HepG2 (cell line): ENCODE results near the gene EVL. TPM values are rescaled to one million over a fixed set of nuclear protein-coding genes. Genes with fewer than 3 reads are reported as not detected.

Experiments
- ATAC-seq: fragments of 200-7000 bp; cut with Tn5 transposase; 3 replicates; pipeline ENCODE4 v1.9.1; 2020; ENCODE audit warnings: mild to moderate bottlenecking, moderate library complexity
- BruUV-seq: library from RNA; stranded (reverse); fragments of 400-500 nt; replicated peaks from 2 replicates; lab custom pipeline; 2021; lab: Mats Ljungman, UMichigan
- CTCF ChIA-PET: fragments of 300-600 bp; formaldehyde crosslinking; extraction: SDS; loops from one replicate; lab custom pipeline; 2021; ENCODE audit warnings: low total read pairs, inconsistent platforms, low intra/inter-chr PET ratio; lab: Yijun Ruan, JAX
- POLR2A ChIA-PET: fragments of 350-600 bp; sonication (Branson Sonifier 250); formaldehyde crosslinking; loops from one replicate; lab custom pipeline; 2020; ENCODE audit warnings: antibody characterized with exemption, inconsistent platforms; lab: Yijun Ruan, JAX
- DNase-seq: peaks from one replicate; pipeline ENCODE4 v3.0.0-alpha.2; 2015; ENCODE audit warnings: low spot score
- FAIRE-seq: peaks from 3 replicates; lab custom pipeline; 2011; peaks lifted over from hg19 to GRCh38; lab: Jason Lieb, UNC
- H2AFZ ChIP-seq: one replicate; pipeline ENCODE4 v1.6.1; 2011; ENCODE audit warnings: low read length, inconsistent platforms
- H3K27ac ChIP-seq: fragments of 300-600 bp; 3 replicates; pipeline ENCODE4 v1.8.0; 2011; ENCODE audit warnings: mixed run types, mild to moderate bottlenecking, mixed read lengths, low read length, inconsistent platforms; ENCODE audit not compliant: insufficient read depth; ENCODE audit errors: extremely low read length
- H3K27me3 ChIP-seq, 2 experiments: fragments of 200-600 bp in 1 of 2; 2 replicates in 1 of 2; 3 replicates in 1 of 2; pipeline versions ENCODE4 v1.6.0 to v1.8.0; 2011; ENCODE audit warnings: low read length in 2 of 2, mild to moderate bottlenecking in 2 of 2, moderate library complexity in 2 of 2, inconsistent platforms in 1 of 2; ENCODE audit not compliant: insufficient read depth in 2 of 2, control insufficient read depth in 1 of 2
- H3K36me3 ChIP-seq, 2 experiments: fragments of 200-600 bp in 1 of 2; replicated peaks in 1 of 2; 2 replicates in 1 of 2; 3 replicates in 1 of 2; pipeline versions ENCODE4 v1.5.1 to v1.8.0; 2011; ENCODE audit warnings: low read length in 2 of 2, inconsistent platforms in 1 of 2; ENCODE audit not compliant: insufficient read depth in 2 of 2, control insufficient read depth in 1 of 2
- H3K4me1 ChIP-seq: 2 replicates; pipeline ENCODE4 v1.5.1; 2012; ENCODE audit warnings: low read length, inconsistent platforms; ENCODE audit not compliant: insufficient read depth
- H3K4me2 ChIP-seq: 2 replicates; pipeline ENCODE4 v1.6.0; 2011; ENCODE audit warnings: low read depth, low read length, inconsistent platforms
- H3K4me3 ChIP-seq, 3 experiments: fragments of 200-600 bp in 1 of 3; sonication (generic), shearing (Covaris generic) in 1 of 3; replicated peaks in 1 of 3; 2 replicates each; pipeline ENCODE4 v1.5.1; 2011 to 2016; ENCODE audit warnings: low read length in 3 of 3, inconsistent platforms in 2 of 3, low read depth in 2 of 3, mild to moderate bottlenecking in 2 of 3, control low read depth in 1 of 3, mixed read lengths in 1 of 3; ENCODE audit not compliant: insufficient read depth in 1 of 3
- H3K79me2 ChIP-seq: one replicate; pipeline ENCODE4 v1.6.1; 2011; ENCODE audit warnings: low read length, inconsistent platforms; ENCODE audit not compliant: insufficient read depth
- H3K9ac ChIP-seq: 2 replicates; pipeline ENCODE4 v1.6.0; 2011; ENCODE audit warnings: mild to moderate bottlenecking, low read depth, low read length, inconsistent platforms; ENCODE audit not compliant: insufficient read depth
- H3K9me3 ChIP-seq: 2 replicates; pipeline ENCODE4 v1.5.1; 2012; ENCODE audit warnings: mild to moderate bottlenecking, low read length
- H4K20me1 ChIP-seq: 2 replicates; pipeline ENCODE4 v1.6.0; 2011; ENCODE audit warnings: inconsistent platforms, mild to moderate bottlenecking, low read length, moderate library complexity; ENCODE audit not compliant: insufficient read depth
- ATAD3A ChIP-seq: sonication (generic); formaldehyde crosslinking; IDR thresholded peaks from 2 replicates; pipeline ENCODE4 v1.4.0; 2020; ENCODE audit warnings: missing genetic modification reagents
- ATF6 ChIP-seq: sonication (generic); formaldehyde crosslinking; conservative IDR thresholded peaks from 2 replicates; pipeline ENCODE4 v1.4.0; 2020; ENCODE audit warnings: missing genetic modification reagents
- ATM ChIP-seq: fragments of 450-650 bp; IDR thresholded peaks from 2 replicates; pipeline ENCODE4 v1.7.1; 2017; ENCODE audit warnings: mild to moderate bottlenecking, borderline replicate concordance
- CTCF ChIP-seq: sonication (generic); formaldehyde crosslinking; IDR thresholded peaks from 2 replicates; pipeline ENCODE4 v1.5.0; 2020; ENCODE audit warnings: mild to moderate bottlenecking, missing genetic modification reagents, moderate library complexity
- GPN1 ChIP-seq: sonication (generic); formaldehyde crosslinking; IDR thresholded peaks from 2 replicates; pipeline ENCODE4 v1.5.1; 2020; ENCODE audit warnings: missing genetic modification reagents, borderline replicate concordance
- HMGA1 ChIP-seq: sonication (generic); formaldehyde crosslinking; conservative IDR thresholded peaks from 2 replicates; pipeline ENCODE4 v1.4.0; 2020; ENCODE audit warnings: missing genetic modification reagents
- HNRNPK ChIP-seq: fragments of 200-400 bp; formaldehyde crosslinking; IDR thresholded peaks from 2 replicates; pipeline ENCODE4 v1.6.1; 2018; ENCODE audit warnings: low read length, low read depth, moderate library complexity, mild to moderate bottlenecking; ENCODE audit not compliant: poor library complexity, severe bottlenecking
- KMT2A ChIP-seq: sonication (generic); formaldehyde crosslinking; IDR thresholded peaks from 2 replicates; pipeline ENCODE4 v1.4.0; 2020; ENCODE audit warnings: missing genetic modification reagents
- RELA ChIP-seq: sonication (generic); formaldehyde crosslinking; IDR thresholded peaks from 2 replicates; pipeline ENCODE4 v1.4.0; 2020; ENCODE audit warnings: missing genetic modification reagents
- RFXAP ChIP-seq: sonication (generic); formaldehyde crosslinking; IDR thresholded peaks from 2 replicates; pipeline ENCODE4 v1.4.0; 2020; ENCODE audit warnings: missing genetic modification reagents, borderline replicate concordance
- SAP130 ChIP-seq: IDR thresholded peaks from 2 replicates; pipeline ENCODE4 v1.6.1; 2016; ENCODE audit warnings: low read depth
- SMARCE1 ChIP-seq: fragments of 450-650 bp; IDR thresholded peaks from 2 replicates; pipeline ENCODE4 v1.6.1; 2017; ENCODE audit warnings: borderline replicate concordance
- TAF1 ChIP-seq: sonication (generic); formaldehyde crosslinking; IDR thresholded peaks from 2 replicates; pipeline ENCODE4 v1.4.0; 2020; ENCODE audit warnings: missing genetic modification reagents
- ZMAT5 ChIP-seq: sonication (generic); formaldehyde crosslinking; IDR thresholded peaks from 2 replicates; pipeline ENCODE4 v1.5.0; 2020; ENCODE audit warnings: mild to moderate bottlenecking, low read depth, missing genetic modification reagents, borderline replicate concordance
- ZNF572 ChIP-seq: sonication (generic); formaldehyde crosslinking; IDR thresholded peaks from 2 replicates; pipeline ENCODE4 v1.5.1; 2020; ENCODE audit warnings: mild to moderate bottlenecking, missing genetic modification reagents
- ZNF766 ChIP-seq: sonication (generic); formaldehyde crosslinking; IDR thresholded peaks from 2 replicates; pipeline ENCODE4 v1.5.0; 2020; ENCODE audit warnings: missing genetic modification reagents, borderline replicate concordance
- ZNF781 ChIP-seq: sonication (generic); formaldehyde crosslinking; IDR thresholded peaks from 2 replicates; pipeline ENCODE4 v1.5.1; 2020; ENCODE audit warnings: borderline replicate concordance, mild to moderate bottlenecking, missing genetic modification reagents; ENCODE audit errors: not compliant biosample characterization
- ZNF879 ChIP-seq: sonication (generic); formaldehyde crosslinking; IDR thresholded peaks from 2 replicates; pipeline ENCODE4 v1.8.1; 2023; ENCODE audit warnings: missing genetic modification reagents
- WGBS: methylation state at CpG from one replicate; pipeline ENCODE4 v1.1.6; 2017; ENCODE audit warnings: low lambda C conversion rate; 5-methylcytosine and 5-hydroxymethylcytosine counted together
- in situ Hi-C: cut with HindIII; loops from 2 replicates; pipeline ENCODE4 v1.10.0; 2017; ENCODE audit warnings: low pct_unique_long_range_greater_than_20kb; ENCODE audit not compliant: extremely low pct_ligation_motif_present
- intact Hi-C: fragments of 100-400 bp; cut with micrococcal nuclease; formaldehyde crosslinking; loops from one replicate; pipeline ENCODE4 v1.10.0; 2022; ENCODE audit not compliant: unreplicated experiment
- polyA plus RNA-seq, 8 experiments: library from polyadenylated mRNA; depleted of rRNA in 3 of 8; stranded (reverse) in 7 of 8; unstranded in 1 of 8; fragments of >200 nt; fragmentation: Illumina TruSeq in 4 of 8; extraction: Trizol in 4 of 8; gene quantifications; 2 replicates each; pipeline versions ENCODE4 v1.2.1 to v1.2.3, GENCODE V29; 2011 to 2016; ENCODE audit warnings: low read depth in 4 of 8, missing spikeins in 1 of 8, mixed read lengths in 1 of 8; ENCODE audit not compliant: insufficient read depth in 1 of 8
- total RNA-seq, 5 experiments: library from RNA; depleted of rRNA; stranded (reverse); fragments of >200 nt; fragmentation: Illumina TruSeq; extraction: Trizol; gene quantifications; 2 replicates each; pipeline ENCODE4 v1.2.3, GENCODE V29; 2016; ENCODE audit warnings: low read depth in 1 of 5
- TF ChIP-seq, protein P1 (sequence below): sonication (generic); formaldehyde crosslinking; IDR thresholded peaks from 2 replicates; pipeline ENCODE4 v1.8.0; 2022; ENCODE audit warnings: missing genetic modification reagents, mild to moderate bottlenecking, inconsistent platforms, borderline replicate concordance

EVL gene
- total and polyA plus RNA-seq, 2 of the 13 experiments (the other 11 are each of a cell fraction or from before 2014, with no cell fraction given) = 15.1 to 31.2 TPM

GRCh38 chr14:100137173-100137572 is 72.0 kb downstream of the EVL start:
- POLR2A ChIA-PET = no interaction called here
- in situ Hi-C loops = no loop called here

More at GRCh38 chr14:100137173-100137572, 72.0 kb downstream of the EVL start:
- CTCF ChIA-PET = no interaction called here
- H3K4me2 ChIP-seq = no peak overlapping the region
- no CpG with 5 or more reads among the region's 8 CpGs for WGBS
- H3K4me1 ChIP-seq = peaks cover 30% of the 10 kb centered on the region
- no peak overlapping the region for H2AFZ ChIP-seq
- intact Hi-C loops = no loop called here
- no peak for TF ChIP-seq ZNF572 (CRISPR knock-in tag)
- TF ChIP-seq ZMAT5 (CRISPR knock-in tag) = no peak
- no peak for TF ChIP-seq SMARCE1
- TF ChIP-seq HNRNPK = no peak
- no peak for TF ChIP-seq ZNF766 (CRISPR knock-in tag)
- TF ChIP-seq, protein P1, sequence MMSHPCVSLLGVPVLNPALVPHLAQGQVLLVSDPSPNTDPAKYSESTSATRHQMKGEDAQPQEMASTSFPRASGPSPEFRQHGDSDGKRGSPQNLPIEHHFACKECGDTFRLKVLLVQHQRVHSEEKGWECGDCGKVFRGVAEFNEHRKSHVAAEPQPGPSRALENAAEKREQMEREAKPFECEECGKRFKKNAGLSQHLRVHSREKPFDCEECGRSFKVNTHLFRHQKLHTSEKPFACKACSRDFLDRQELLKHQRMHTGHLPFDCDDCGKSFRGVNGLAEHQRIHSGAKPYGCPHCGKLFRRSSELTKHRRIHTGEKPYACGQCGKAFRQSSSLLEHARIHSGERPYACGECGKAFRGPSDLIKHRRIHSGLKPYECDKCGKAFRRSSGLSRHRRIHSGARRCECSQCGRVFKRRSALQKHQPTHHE (CRISPR knock-in tag) = no peak
- TF ChIP-seq KMT2A = no peak
- TF ChIP-seq ZNF781 (CRISPR knock-in tag) = no peak
- no peak for TF ChIP-seq ZNF879 (CRISPR knock-in tag)
- TF ChIP-seq GPN1 = no peak
- no peak for TF ChIP-seq ATM
- no peak for TF ChIP-seq HMGA1 (CRISPR knock-in tag)
- no peak for TF ChIP-seq TAF1 (CRISPR knock-in tag)
- no peak for TF ChIP-seq ATF6 (CRISPR knock-in tag)
- no peak for TF ChIP-seq RFXAP
- no peak for TF ChIP-seq RELA
- TF ChIP-seq CTCF (CRISPR knock-in tag) = no peak
- no peak for TF ChIP-seq SAP130 (CRISPR knock-in tag)
- no peak for TF ChIP-seq ATAD3A (CRISPR knock-in tag)
- TF ChIP-seq, all 625 proteins: peak for 0
- DNase-seq (no peak), ATAC-seq (no peak), FAIRE-seq (no peak)
- Histone ChIP-seq H3K36me3 (peaks cover 6 to 10% of the 10 kb centered on the region in 2 experiments; a peak in 2 of 5 replicates), H3K27me3 (no peaks in the 10 kb centered on the region), H3K9ac (no peak overlapping the region), H3K27ac (no peak overlapping the region), H4K20me1 (no peaks in the 10 kb centered on the region), H3K79me2 (no peaks in the 10 kb centered on the region), H3K4me3 (no peak overlapping the region), H3K9me3 (no peaks in the 10 kb centered on the region)
- BruUV-seq = no TSS peak
